GM21786 (cell line): ENCODE measurements around the gene PSORS1C2.
"Not testable (repeated sequence)": the region's sequence is repeated elsewhere in the genome, so short reads cannot be mapped to it uniquely, and the experiment has no call there.

ENCODE experiments used
- ATAC-seq: cut with Tn5 transposase; IDR thresholded peaks from one replicate; pipeline ENCODE4 v1.9.1; 2021; ENCODE audit not compliant: unreplicated experiment

Gene PSORS1C2

GRCh38 chr6:31138982-31139381 lies at the start of gene PSORS1C2:
PSORS1C2 (minus strand) TSS chr6:31139066; CDS start chr6:31139026, 40 bp downstream.
- ATAC-seq = no peak

GRCh38 chr6:31187780-31188194 lies 48.9 kb upstream of the PSORS1C2 start:
- ATAC-seq = no peak

GRCh38 chr6:31186052-31186734 lies 47.3 kb upstream of the PSORS1C2 start:
- ATAC-seq = no peak

GRCh38 chr6:31185695-31186051 lies 46.8 kb upstream of the PSORS1C2 start:
- not testable (repeated sequence) for ATAC-seq

- not testable (repeated sequence) for ATAC-seq
Measured at GRCh38 chr6:31183859-31184258, 45.0 kb upstream of the PSORS1C2 start.

GRCh38 chr6:31183287-31183686 lies 44.4 kb upstream of the PSORS1C2 start:
- ATAC-seq = not testable (repeated sequence)

- no peak for ATAC-seq
Measured at GRCh38 chr6:31180500-31180899, 41.6 kb upstream of the PSORS1C2 start.

GRCh38 chr6:31179896-31180295 lies 41.0 kb upstream of the PSORS1C2 start:
- ATAC-seq = no peak

- ATAC-seq = no peak
Measured at GRCh38 chr6:31179042-31179386, 40.1 kb upstream of the PSORS1C2 start.

GRCh38 chr6:31178143-31179041 lies 39.5 kb upstream of the PSORS1C2 start:
- ATAC-seq = no peak

- ATAC-seq = no peak
Measured at GRCh38 chr6:31175971-31176370, 37.1 kb upstream of the PSORS1C2 start.

GRCh38 chr6:31174378-31174777 lies 35.5 kb upstream of the PSORS1C2 start:
- ATAC-seq = no peak

- no peak for ATAC-seq
Measured at GRCh38 chr6:31173406-31173805, 34.5 kb upstream of the PSORS1C2 start.

- no peak for ATAC-seq
Measured at GRCh38 chr6:31172973-31173384, 34.1 kb upstream of the PSORS1C2 start.

GRCh38 chr6:31171931-31172905 lies 33.4 kb upstream of the PSORS1C2 start:
- no peak for ATAC-seq

- no peak for ATAC-seq
Measured at GRCh38 chr6:31170987-31171671, 32.3 kb upstream of the PSORS1C2 start.

- no peak for ATAC-seq
Measured at GRCh38 chr6:31170600-31170881, 31.7 kb upstream of the PSORS1C2 start, which contains the start of gene POU5F1. POU5F1 (minus strand) TSS chr6:31170682; CDS start chr6:31170620, 62 bp downstream.

GRCh38 chr6:31169858-31170599 lies 31.2 kb upstream of the PSORS1C2 start:
- not testable (repeated sequence) for ATAC-seq

- no peak for ATAC-seq
Measured at GRCh38 chr6:31169123-31169857, 30.4 kb upstream of the PSORS1C2 start.
